ENCODE measurements around the gene ARRDC4. TPM values are rescaled to one million over a fixed set of nuclear protein-coding genes. Genes with fewer than 3 reads are reported as not detected.

ARRDC4 gene
- total RNA-seq, 1 experiment from 2014 or later, result 8.7 TPM

DNA sequence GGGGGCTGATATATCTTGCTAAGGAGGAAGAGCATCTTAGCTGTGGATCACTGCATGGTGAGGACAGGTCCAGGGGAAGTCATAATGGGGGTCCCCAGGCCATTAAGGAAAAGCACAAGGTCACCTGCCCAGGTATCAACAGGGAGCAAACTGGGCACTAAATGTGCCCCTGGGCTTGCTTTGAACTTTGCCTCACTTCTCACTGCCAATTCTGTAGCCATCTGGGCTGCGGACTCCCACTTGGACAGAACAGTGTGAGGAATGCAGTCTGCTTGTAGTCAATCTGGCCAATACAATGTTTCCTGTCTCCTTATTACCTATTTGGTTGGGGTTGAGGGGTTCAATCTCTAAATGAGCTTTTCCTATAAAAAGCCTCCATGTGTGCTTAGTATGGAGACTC is 21.3 kb downstream of the ARRDC4 start:
- Histone ChIP-seq H4K91ac (ENCODE audit: insufficient read length, low read depth, low read length) (no peak overlapping the region), H2BK12ac (ENCODE audit: insufficient read length, low read depth, low read length) (no peak overlapping the region), H3K27ac (ENCODE audit: insufficient read length, low read depth, low read length) (no peak overlapping the region), H3K27me3 (ENCODE audit: insufficient read depth, low read length) (no peaks in the 10 kb centered on the region), H3K18ac (ENCODE audit: insufficient read length, low read depth, low read length) (no peak overlapping the region), H3K4me2 (ENCODE audit: insufficient read depth, insufficient read length, low read length) (no peak overlapping the region), H3K4ac (ENCODE audit: low read depth, low read length) (no peak overlapping the region), H3K4me1 (ENCODE audit: insufficient read depth, low read length) (no peaks in the 10 kb centered on the region), H2BK15ac (ENCODE audit: low read depth, low read length) (no peak overlapping the region), H2AK5ac (ENCODE audit: insufficient read length, low read length) (no peak overlapping the region), H3K56ac (ENCODE audit: insufficient read length, low read depth, low read length) (no peak overlapping the region), H3K9ac (ENCODE audit: extremely low read depth, insufficient read length, low read length) (no peak overlapping the region), H3K9me3 (ENCODE audit: control insufficient read depth, low read depth, low read length) (no peaks in the 10 kb centered on the region), H3T11ph (ENCODE audit: low read length) (no peak overlapping the region), H3K23ac (ENCODE audit: insufficient read length, low read depth, low read length) (no peak overlapping the region), H4K5ac (ENCODE audit: insufficient read length, low read depth, low read length) (no peak overlapping the region), H2BK20ac (ENCODE audit: low read depth, low read length, poor library complexity, severe bottlenecking) (no peak overlapping the region), H4K8ac (replicated peaks; ENCODE audit: insufficient read length, low read depth, low read length) (no peak overlapping the region), H3K79me2 (ENCODE audit: insufficient read depth, low read length) (no peaks in the 10 kb centered on the region), H3K23me2 (ENCODE audit: insufficient read length, low read depth, low read length, poor library complexity, severe bottlenecking) (no peaks in the 10 kb centered on the region), H3K79me1 (ENCODE audit: insufficient read depth, low read depth, low read length, poor library complexity, severe bottlenecking) (no peaks in the 10 kb centered on the region), H2BK120ac (ENCODE audit: low read depth, low read length, poor library complexity, severe bottlenecking) (no peak overlapping the region), H2BK5ac (ENCODE audit: insufficient read length, low read length) (no peak overlapping the region), H3K14ac (ENCODE audit: insufficient read depth, low read length) (no peak overlapping the region), H2AFZ (ENCODE audit: low read length) (no peak overlapping the region), H4K20me1 (ENCODE audit: control insufficient read depth, insufficient read depth, insufficient read length) (no peaks in the 10 kb centered on the region)
- Mint-ChIP-seq H3K27me3 (ENCODE audit: low read depth) (no peaks in the 10 kb centered on the region), H3K9me3 (peaks cover 12% of the 10 kb centered on the region in 2 experiments), H3K4me1 (peaks cover 0 to 3% of the 10 kb centered on the region in 2 experiments; a peak in 1 of 4 replicates), H3K36me3 (ENCODE audit: insufficient read depth in 1 of 3, low read depth in 3 of 3) (peaks cover 4 to 11% (median 10%) of the 10 kb centered on the region in 3 experiments; a peak in 5 of 7 replicates), H3K27ac (peak overlapping the region in 1 of 3 experiments; percentile 76; a peak in 1 of 7 replicates), H3K4me3 (no peak overlapping the region)
- no peak for TF ChIP-seq CTCF (conservative IDR thresholded peaks at IDR 0.05)
- no CpG with 5 or more reads among the region's 1 CpG for WGBS (ENCODE audit: extremely low coverage, insufficient read length, low lambda C conversion rate)
- DNase-seq, result no peak
